ENCODE results near the gene CWF19L2. TPM values are rescaled to one million over a fixed set of nuclear protein-coding genes. Genes with fewer than 3 reads are reported as not detected.

CWF19L2 gene
- total and polyA plus RNA-seq, 2 of the 8 experiments (the other 6 are each of a cell fraction or from before 2014, with no cell fraction given): 2.2 to 16.6 TPM

- Histone ChIP-seq H3K36me3 (ENCODE audit: control insufficient read depth in 2 of 4, insufficient read depth in 4 of 4, low read length in 3 of 4) (peaks cover 0 to 23% (median 15%) of the 10 kb centered on the region in 4 experiments; a peak in 6 of 8 replicates), H2BK5ac (ENCODE audit: low read depth, low read length) (no peak overlapping the region), H3K27ac (ENCODE audit: low read depth, low read length) (no peak overlapping the region), H4K20me1 (replicated peaks in 1 of 2; ENCODE audit: control insufficient read depth in 1 of 2, insufficient read depth in 2 of 2, low read length in 2 of 2) (no peaks in the 10 kb centered on the region), H3K56ac (replicated peaks; ENCODE audit: insufficient read length, low read depth, low read length) (no peak overlapping the region), H3K27me3 (replicated peaks in 1 of 4; ENCODE audit: control insufficient read depth in 3 of 4, extremely low read depth in 1 of 4, insufficient read depth in 3 of 4, low read length in 3 of 4) (no peaks in the 10 kb centered on the region), H2BK15ac (ENCODE audit: low read length) (no peak overlapping the region), H3K14ac (ENCODE audit: insufficient read length) (no peak overlapping the region), H2AK5ac (ENCODE audit: low read depth, low read length) (no peak overlapping the region), H3K79me1 (ENCODE audit: low read depth, low read length) (no peaks in the 10 kb centered on the region), H4K5ac (ENCODE audit: insufficient read length, low read depth, low read length) (no peak overlapping the region), H2BK120ac (replicated peaks; ENCODE audit: low read depth, low read length) (no peak overlapping the region), H3K23me2 (ENCODE audit: low read depth, low read length) (no peaks in the 10 kb centered on the region; the same call in 1 of the 2 replicates), H3K18ac (ENCODE audit: extremely low read depth, low read length) (no peak overlapping the region), H2BK12ac (ENCODE audit: low read depth, low read length) (no peak overlapping the region), H3K4ac (replicated peaks; ENCODE audit: insufficient read length, low read depth, low read length) (no peak overlapping the region), H4K91ac (replicated peaks; ENCODE audit: insufficient read length, low read length) (no peak overlapping the region), H3K9me3 (ENCODE audit: insufficient read depth in 2 of 2, low read depth in 1 of 2, low read length in 1 of 2) (no peaks in the 10 kb centered on the region), H2AFZ (ENCODE audit: low read length) (no peak overlapping the region), H3K4me3 (ENCODE audit: extremely low read depth in 1 of 4, insufficient read depth in 2 of 4, low read depth in 3 of 4, low read length in 4 of 4) (no peak overlapping the region), H3K4me2 (ENCODE audit: insufficient read depth in 1 of 2, low read depth in 2 of 2, low read length in 2 of 2) (no peak overlapping the region), H3K9ac (replicated peaks in 1 of 4; ENCODE audit: extremely low read depth in 1 of 4, low read depth in 3 of 4, low read length in 3 of 4) (no peak overlapping the region), H3K23ac (ENCODE audit: insufficient read length) (no peak overlapping the region), H4K8ac (ENCODE audit: extremely low read depth, insufficient read depth, low read length) (no peak overlapping the region), H2BK20ac (ENCODE audit: low read length) (no peak overlapping the region), H3K4me1 (replicated peaks in 1 of 4; ENCODE audit: control insufficient read depth in 3 of 4, insufficient read depth in 4 of 4, low read length in 3 of 4) (no peaks in the 10 kb centered on the region), H3K79me2 (ENCODE audit: control insufficient read depth in 1 of 2, insufficient read depth in 2 of 2, low read length in 2 of 2) (peaks cover 0 to 22% of the 10 kb centered on the region in 2 experiments; a peak in 2 of 4 replicates)
- FAIRE-seq (no peak), DNase-seq (ENCODE audit: low read depth in 1 of 2, low spot score in 2 of 2) (no peak)
- POLR2A ChIA-PET (ENCODE audit: partially characterized antibody): interaction anchor here (1.7 kb wide), 1 partner anchor 15 kb away, joined by 7 read pairs; the partner anchor contains the start of gene CWF19L2
- CTCF ChIA-PET (ENCODE audit: partially characterized antibody): no interaction called here
- 93% methylated on average over 1 of the region's 1 CpG; no CpG with 5 or more reads in 1 of the 2 experiments for WGBS, 2 experiments (ENCODE audit: extremely low coverage in 1 of 2, insufficient coverage in 1 of 2, insufficient read length in 1 of 2, insufficient replicate concordance in 2 of 2, low coverage in 1 of 2, low lambda C conversion rate in 2 of 2, missing lambda C conversion rate in 1 of 2)
- TF ChIP-seq HDAC2 (IDR thresholded peaks at IDR 0.05; ENCODE audit: borderline replicate concordance in 1 of 2, low read depth in 2 of 2, low read length in 2 of 2) (no peak), EGR1 (IDR thresholded peaks at IDR 0.05; ENCODE audit: borderline replicate concordance, low read depth, low read length) (no peak), FOSL1 (IDR thresholded peaks at IDR 0.05; ENCODE audit: insufficient read depth, low read depth, low read length) (no peak), CTCF (IDR thresholded peaks at IDR 0.05; ENCODE audit: control extremely low read depth in 1 of 3, insufficient read depth in 1 of 3, low read depth in 1 of 3, low read length in 3 of 3) (no peak), EZH2 (IDR thresholded peaks at IDR 0.05; ENCODE audit: low read depth, low read length, severe bottlenecking) (no peak), KDM1A (IDR thresholded peaks at IDR 0.05; ENCODE audit: borderline replicate concordance, low read length) (no peak), SIRT6 (IDR thresholded peaks at IDR 0.05; ENCODE audit: low read length) (no peak), PHF8 (conservative IDR thresholded peaks at IDR 0.05; ENCODE audit: low read depth, low read length) (no peak), SIN3A (conservative IDR thresholded peaks at IDR 0.05 in 1 of 2, IDR thresholded peaks at IDR 0.05 in 1 of 2; ENCODE audit: low read depth in 1 of 2, low read length in 2 of 2) (no peak), SIX5 (IDR thresholded peaks at IDR 0.05; ENCODE audit: low read depth, low read length) (no peak)
These were observed 14.9 kb downstream of the CWF19L2 start for GRCh38 chr11:107442715-107443215.
